Mesendoderm (in vitro differentiated cells): ENCODE data around the gene TBXAS1. TPM values are rescaled to one million over a fixed set of nuclear protein-coding genes. Genes with fewer than 3 reads are reported as not detected.

ENCODE experiments used
- DNase-seq: peaks from one replicate; pipeline ENCODE4 v3.0.0; 2013
- H2AK5ac ChIP-seq: 2 replicates; pipeline ENCODE4 v1.6.1; 2013; ENCODE audit warnings: low read length, inconsistent platforms
- H2BK120ac ChIP-seq: 2 replicates; pipeline ENCODE4 v1.6.1; 2013; ENCODE audit warnings: low read depth, mild to moderate bottlenecking, low read length, moderate library complexity, mixed read lengths
- H2BK15ac ChIP-seq: replicated peaks from 2 replicates; pipeline ENCODE4 v1.6.1; 2013; ENCODE audit warnings: low read depth, mild to moderate bottlenecking, moderate library complexity
- H2BK5ac ChIP-seq: 2 replicates; pipeline ENCODE4 v1.6.1; 2013; ENCODE audit warnings: low read length, inconsistent platforms
- H3K18ac ChIP-seq: 2 replicates; pipeline ENCODE4 v1.6.1; 2013; ENCODE audit warnings: mild to moderate bottlenecking, low read length, mixed read lengths
- H3K23ac ChIP-seq: one replicate; pipeline ENCODE4 v1.6.1; 2013; ENCODE audit warnings: low read length
- H3K27ac ChIP-seq: 2 replicates; pipeline ENCODE4 v1.5.1; 2013; ENCODE audit warnings: low read depth, mild to moderate bottlenecking, inconsistent platforms, low read length, moderate library complexity
- H3K27me3 ChIP-seq: 2 replicates; pipeline ENCODE4 v1.6.1; 2013; ENCODE audit warnings: low read length, control low read depth, mild to moderate bottlenecking, inconsistent platforms; ENCODE audit not compliant: insufficient read depth, poor library complexity
- H3K36me3 ChIP-seq: 2 replicates; pipeline ENCODE4 v1.6.1; 2013; ENCODE audit warnings: low read length, inconsistent platforms; ENCODE audit not compliant: control insufficient read depth, insufficient read depth
- H3K4ac ChIP-seq: one replicate; pipeline ENCODE4 v1.6.1; 2013; ENCODE audit warnings: low read depth, mild to moderate bottlenecking, low read length, moderate library complexity
- H3K4me1 ChIP-seq: 2 replicates; pipeline ENCODE4 v1.6.1; 2013; ENCODE audit warnings: low read depth, low read length, inconsistent platforms; ENCODE audit not compliant: control insufficient read depth
- H3K4me2 ChIP-seq: 2 replicates; pipeline ENCODE4 v1.6.1; 2013; ENCODE audit warnings: low read length
- H3K4me3 ChIP-seq: 2 replicates; pipeline ENCODE4 v1.5.1; 2013; ENCODE audit warnings: mild to moderate bottlenecking, low read length
- H3K56ac ChIP-seq: one replicate; pipeline ENCODE4 v1.6.1; 2013; ENCODE audit warnings: low read length
- H3K79me1 ChIP-seq: 2 replicates; pipeline ENCODE4 v1.6.1; 2013; ENCODE audit warnings: low read length, inconsistent platforms
- H3K79me2 ChIP-seq: 2 replicates; pipeline ENCODE4 v1.6.1; 2013; ENCODE audit warnings: mild to moderate bottlenecking, low read length; ENCODE audit not compliant: control insufficient read depth, insufficient read depth
- H3K9ac ChIP-seq: 2 replicates; pipeline ENCODE4 v1.6.1; 2013; ENCODE audit warnings: low read length, inconsistent platforms
- H4K5ac ChIP-seq: one replicate; pipeline ENCODE4 v1.6.1; 2013; ENCODE audit warnings: low read length
- H4K8ac ChIP-seq: one replicate; pipeline ENCODE4 v1.6.1; 2013; ENCODE audit warnings: low read depth, mild to moderate bottlenecking, control low read depth, low read length, moderate library complexity
- WGBS: extraction: QIAGEN DNeasy Blood & Tissue Kit; methylation state at CpG from one replicate; pipeline ENCODE4 v1.1.7; 2013; ENCODE audit warnings: low lambda C conversion rate, missing lambda C conversion rate; ENCODE audit not compliant: insufficient coverage; ENCODE audit errors: extremely low coverage; 5-methylcytosine and 5-hydroxymethylcytosine counted together
- polyA plus RNA-seq, 2 experiments: library from polyadenylated mRNA; stranded (reverse); fragments of 200-250 nt; gene quantifications; one replicate each; pipeline ENCODE4 v1.2.3, GENCODE V29; 2013

Gene TBXAS1
- polyA plus RNA-seq (2013, experiment 1 of 2) = 2.1 TPM
- 1.7 TPM for polyA plus RNA-seq (2013, experiment 2 of 2)

DNA sequence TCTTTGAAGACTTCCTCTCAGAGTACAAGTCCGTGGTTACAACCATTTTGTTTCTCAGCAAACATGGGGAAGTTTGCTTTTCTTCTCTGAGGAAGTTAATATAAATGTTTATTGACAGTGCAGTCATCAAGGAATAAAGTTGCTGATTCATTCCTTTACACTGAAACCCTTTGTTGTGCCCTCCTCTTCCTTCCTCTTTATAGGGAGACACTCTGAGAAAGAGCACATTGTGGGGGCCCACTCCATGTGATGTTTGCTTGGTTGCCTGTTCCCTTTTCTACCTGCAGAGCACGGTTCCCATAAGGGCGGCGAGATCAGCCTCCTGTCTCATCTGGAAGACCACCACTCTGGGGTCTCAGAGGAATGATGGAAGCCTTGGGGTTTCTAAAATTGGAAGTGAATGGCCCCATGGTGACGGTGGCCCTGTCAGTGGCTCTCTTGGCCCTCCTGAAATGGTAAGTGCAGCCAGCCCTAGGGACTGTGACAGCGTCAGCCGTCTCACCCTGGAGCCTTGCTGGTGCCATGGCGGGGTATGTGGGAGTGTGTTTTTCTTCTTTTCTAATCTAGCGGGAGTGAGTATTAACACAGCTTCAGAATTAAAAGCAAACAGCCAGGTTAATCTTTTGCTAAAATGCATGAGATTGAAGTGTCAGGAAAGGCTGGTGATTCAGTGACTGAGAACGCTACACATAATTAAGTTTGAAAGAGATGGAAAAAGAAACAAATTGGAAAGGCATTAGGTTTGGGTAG is at the start of gene TBXAS1:
TSS of gene TBXAS1 (plus strand) at position 240 of the 750 bp plus-strand sequence. CDS start at position 367, 127 bp downstream.
- H3K56ac ChIP-seq = no peak within 1 kb of the TSS
- H2BK15ac ChIP-seq = no peak within 1 kb of the TSS
- H4K5ac ChIP-seq = no peak within 1 kb of the TSS
- H3K9ac ChIP-seq = no peak within 1 kb of the TSS
- no CpG with 5 or more reads among the region's 10 CpGs for WGBS
- H3K79me1 ChIP-seq = no peaks in the 10 kb centered on the region
- no peak within 1 kb of the TSS for H2BK5ac ChIP-seq
- no peaks in the 10 kb centered on the region for H3K27me3 ChIP-seq
- no peak within 1 kb of the TSS for H3K23ac ChIP-seq
- no peak within 1 kb of the TSS for H3K4me2 ChIP-seq
- no peak within 1 kb of the TSS for H3K27ac ChIP-seq
- H3K4me3 ChIP-seq = no peak within 1 kb of the TSS
- no peak within 1 kb of the TSS for H3K18ac ChIP-seq
- no peak within 1 kb of the TSS for H2BK120ac ChIP-seq
- H3K4ac ChIP-seq = no peak within 1 kb of the TSS
- no peaks in the 10 kb centered on the region for H3K36me3 ChIP-seq
- peak; percentile 46 for DNase-seq
- no peak within 1 kb of the TSS for H4K8ac ChIP-seq
- H3K4me1 ChIP-seq = no peaks in the 10 kb centered on the region
- H3K79me2 ChIP-seq = no peaks in the 10 kb centered on the region
- H2AK5ac ChIP-seq = no peak within 1 kb of the TSS

DNA sequence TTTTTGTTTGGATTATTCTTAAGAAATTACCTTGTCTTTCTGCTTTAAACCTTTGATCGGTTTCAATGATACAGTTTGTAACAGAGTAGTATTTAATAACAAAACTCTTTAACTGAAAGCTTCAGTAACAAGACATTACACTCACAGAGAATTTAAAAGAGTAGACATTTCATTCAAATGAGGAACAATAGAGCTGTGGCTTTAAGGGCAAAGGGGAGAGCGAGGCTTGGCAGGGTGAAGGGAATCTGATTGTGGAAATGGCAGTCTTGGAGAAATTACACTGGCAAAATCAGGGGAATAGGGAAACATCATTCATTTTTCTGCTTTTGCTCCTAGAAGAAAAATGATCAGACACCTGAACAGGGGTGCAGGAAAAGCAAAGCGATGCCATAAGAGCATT is 46.1 kb upstream of the TBXAS1 start:
- no peak overlapping the region for H3K18ac ChIP-seq
- H3K56ac ChIP-seq = no peak overlapping the region
- peaks cover 4% of the 10 kb centered on the region for H3K27me3 ChIP-seq
- no peaks in the 10 kb centered on the region for H3K36me3 ChIP-seq
- H3K27ac ChIP-seq = no peak overlapping the region
- H3K23ac ChIP-seq = no peak overlapping the region
- H3K4ac ChIP-seq = no peak overlapping the region
- no CpG with 5 or more reads among the region's 3 CpGs for WGBS
- H2AK5ac ChIP-seq = no peak overlapping the region
- H3K4me1 ChIP-seq = no peaks in the 10 kb centered on the region
- no peak overlapping the region for H2BK5ac ChIP-seq
- H2BK120ac ChIP-seq = no peak overlapping the region
- no peak overlapping the region for H3K4me2 ChIP-seq
- no peaks in the 10 kb centered on the region for H3K79me2 ChIP-seq
- no peak overlapping the region for H4K8ac ChIP-seq
- H3K79me1 ChIP-seq = no peaks in the 10 kb centered on the region
- DNase-seq = no peak
- H3K4me3 ChIP-seq = no peak overlapping the region
- no peak overlapping the region for H2BK15ac ChIP-seq
- H4K5ac ChIP-seq = no peak overlapping the region
- H3K9ac ChIP-seq = no peak overlapping the region

DNA sequence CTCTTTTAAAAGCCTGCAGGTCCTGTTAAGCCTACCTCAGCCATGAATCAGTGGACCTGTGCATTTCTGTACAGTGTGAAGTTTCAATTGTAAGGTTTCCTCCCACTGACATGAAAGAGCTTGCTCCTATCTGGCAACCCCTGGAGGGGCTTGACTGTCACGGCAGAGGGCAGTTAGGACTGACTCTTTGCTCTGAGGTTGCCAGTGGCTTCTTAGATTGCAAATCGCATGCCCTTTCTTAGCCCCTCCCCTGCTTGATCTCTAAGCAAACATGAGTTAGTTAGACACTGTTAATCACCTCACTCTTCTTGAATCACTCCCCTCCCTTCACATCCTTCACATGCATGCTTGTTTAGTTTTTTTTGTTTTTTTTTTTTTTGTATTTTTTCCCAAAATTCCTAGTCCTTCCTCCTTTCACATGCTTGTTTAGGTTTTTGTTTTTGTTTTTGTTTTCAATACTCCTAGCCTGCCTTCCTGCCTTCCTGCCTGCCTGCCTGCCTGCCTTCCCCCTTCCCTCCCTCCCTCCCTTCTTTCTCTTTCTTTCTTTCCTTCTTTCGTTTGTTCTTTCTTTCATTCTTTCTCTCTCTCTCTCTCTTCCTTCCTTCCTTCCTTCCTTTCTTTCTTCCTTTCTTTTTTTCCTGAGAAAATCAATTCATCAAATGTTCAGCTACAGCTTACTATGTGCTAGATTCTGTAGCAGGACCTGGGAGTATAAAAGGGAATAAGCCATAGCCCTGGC is 45.2 kb upstream of the TBXAS1 start:
- Histone ChIP-seq H3K56ac (no peak overlapping the region), H2BK15ac (no peak overlapping the region), H3K4me3 (no peak overlapping the region), H4K5ac (no peak overlapping the region), H3K79me2 (no peaks in the 10 kb centered on the region), H3K4me1 (no peaks in the 10 kb centered on the region), H3K79me1 (no peaks in the 10 kb centered on the region), H3K4ac (no peak overlapping the region), H3K27me3 (peaks cover 4% of the 10 kb centered on the region), H2BK5ac (no peak overlapping the region), H3K36me3 (no peaks in the 10 kb centered on the region), H3K18ac (no peak overlapping the region), H3K9ac (no peak overlapping the region), H4K8ac (peak overlapping the region; percentile 84), H2BK120ac (no peak overlapping the region), H2AK5ac (no peak overlapping the region), H3K27ac (no peak overlapping the region), H3K4me2 (no peak overlapping the region), H3K23ac (no peak overlapping the region)
- peak; percentile 46 for DNase-seq
- WGBS = no CpG with 5 or more reads among the region's 3 CpGs

DNA sequence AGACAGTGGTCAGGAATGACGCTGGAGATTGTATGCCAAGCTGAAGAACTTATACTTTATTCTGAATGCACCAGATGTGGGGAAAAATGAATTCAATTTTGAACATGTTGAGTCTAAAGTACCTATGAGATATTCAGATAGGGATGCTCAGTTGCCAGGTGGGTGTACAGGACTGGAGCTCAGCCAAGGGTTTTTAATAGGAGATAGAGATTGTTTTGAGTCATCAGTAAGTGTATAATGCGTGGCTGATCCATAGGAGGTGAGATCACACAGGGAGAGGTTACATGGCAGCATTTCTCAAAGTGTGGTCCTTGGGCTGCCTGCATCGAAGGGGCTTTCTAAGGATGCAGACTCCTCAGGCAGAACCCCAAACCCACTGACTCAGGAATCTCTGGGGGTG is 44.4 kb upstream of the TBXAS1 start:
- Histone ChIP-seq H3K79me1 (no peaks in the 10 kb centered on the region), H2BK15ac (no peak overlapping the region), H3K4me3 (no peak overlapping the region), H2BK120ac (no peak overlapping the region), H3K27me3 (no peaks in the 10 kb centered on the region), H3K4me1 (no peaks in the 10 kb centered on the region), H3K79me2 (no peaks in the 10 kb centered on the region), H4K5ac (no peak overlapping the region), H3K18ac (no peak overlapping the region), H2AK5ac (no peak overlapping the region), H3K23ac (no peak overlapping the region), H2BK5ac (no peak overlapping the region), H3K36me3 (no peaks in the 10 kb centered on the region), H3K56ac (no peak overlapping the region), H3K27ac (no peak overlapping the region), H3K9ac (no peak overlapping the region), H3K4ac (no peak overlapping the region), H3K4me2 (no peak overlapping the region), H4K8ac (no peak overlapping the region)
- no peak for DNase-seq
- WGBS = no CpG with 5 or more reads among the region's 3 CpGs

DNA sequence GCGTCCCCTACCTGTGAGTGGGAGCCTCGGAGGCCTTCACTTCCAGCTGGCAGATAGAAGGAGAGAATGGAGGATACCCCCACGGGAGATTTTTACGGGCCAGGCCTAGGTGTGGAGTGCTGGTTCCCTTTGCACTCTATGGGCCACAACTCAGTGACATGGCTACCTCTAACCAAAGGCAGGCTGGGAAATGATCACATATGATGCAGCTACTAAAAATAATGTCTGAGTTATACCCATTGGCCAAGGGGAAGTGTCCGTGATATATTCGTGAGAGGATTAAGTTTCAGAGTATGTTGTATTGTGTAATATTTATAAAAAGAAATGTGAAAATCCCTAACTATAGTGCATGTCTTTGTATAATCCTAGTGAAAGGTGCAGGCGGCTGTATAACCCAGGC is 37.7 kb upstream of the TBXAS1 start:
- Histone ChIP-seq H2AK5ac (no peak overlapping the region), H3K4me2 (no peak overlapping the region), H2BK15ac (no peak overlapping the region), H3K4me3 (no peak overlapping the region), H3K4ac (no peak overlapping the region), H4K5ac (no peak overlapping the region), H4K8ac (no peak overlapping the region), H3K23ac (no peak overlapping the region), H3K27ac (no peak overlapping the region), H3K9ac (no peak overlapping the region), H2BK5ac (no peak overlapping the region), H3K56ac (no peak overlapping the region), H3K27me3 (no peaks in the 10 kb centered on the region), H3K4me1 (no peaks in the 10 kb centered on the region), H3K36me3 (no peaks in the 10 kb centered on the region), H3K18ac (no peak overlapping the region), H3K79me2 (no peaks in the 10 kb centered on the region), H3K79me1 (no peaks in the 10 kb centered on the region), H2BK120ac (no peak overlapping the region)
- WGBS = 100% methylated on average over 2 of the region's 7 CpGs
- DNase-seq = no peak
